PC-9 (cell line): Measurements from ENCODE around the gene RASGEF1C. TPM values are rescaled to one million over a fixed set of nuclear protein-coding genes. Genes with fewer than 3 reads are reported as not detected.

Experiments used
- BruUV-seq: library from RNA; stranded (reverse); fragments of 400-500 nt; replicated peaks from 2 replicates; lab custom pipeline; 2021; lab: Mats Ljungman, UMichigan
- CTCF ChIA-PET: fragments of 300-600 bp; sonication (Branson Sonifier 250); formaldehyde crosslinking; loops from one replicate; lab custom pipeline; 2022; ENCODE audit warnings: antibody characterized with exemption; lab: Charles Lee
- POLR2A ChIA-PET: fragments of 300-600 bp; sonication (Branson Sonifier 250); formaldehyde crosslinking; loops from one replicate; lab custom pipeline; 2022; ENCODE audit warnings: antibody characterized with exemption; ENCODE audit not compliant: unreplicated experiment; lab: Charles Lee
- DNase-seq, 2 experiments: peaks; one replicate each; pipeline versions ENCODE4 v3.0.0 to v3.0.0-alpha.2; 2015 to 2022; ENCODE audit warnings: mixed read lengths in 1 of 2
- H2AFZ ChIP-seq: fragments of 200-600 bp; sonication (generic); 2 replicates; pipeline ENCODE4 v1.8.1; 2017; ENCODE audit warnings: antibody characterized with exemption
- H3F3A ChIP-seq: fragments of 200-600 bp; sonication (generic); 2 replicates; pipeline ENCODE4 v1.8.1; 2017; ENCODE audit warnings: antibody characterized with exemption, mild to moderate bottlenecking, low read depth; ENCODE audit not compliant: insufficient read depth
- H3K27ac ChIP-seq: fragments of 200-600 bp; sonication (generic); 2 replicates; pipeline ENCODE4 v1.6.1; 2016; ENCODE audit warnings: mixed run types
- H3K27me3 ChIP-seq: fragments of 200-600 bp; sonication (generic); 2 replicates; pipeline ENCODE4 v1.6.1; 2016; ENCODE audit warnings: low read depth, mixed run types; ENCODE audit not compliant: insufficient read depth
- H3K36me3 ChIP-seq: fragments of 200-600 bp; sonication (generic); 2 replicates; pipeline ENCODE4 v1.6.1; 2016; ENCODE audit warnings: low read depth, mixed run types
- H3K4me1 ChIP-seq: fragments of 200-600 bp; sonication (generic); replicated peaks from 2 replicates; pipeline ENCODE4 v1.6.1; 2016; ENCODE audit warnings: mixed run types; ENCODE audit not compliant: insufficient read depth
- H3K4me2 ChIP-seq: fragments of 200-600 bp; sonication (generic); 2 replicates; pipeline ENCODE4 v1.6.1; 2017; ENCODE audit warnings: mixed run types
- H3K4me3 ChIP-seq: fragments of 200-600 bp; sonication (generic); 2 replicates; pipeline ENCODE4 v1.6.1; 2016; ENCODE audit warnings: mixed run types
- H3K79me2 ChIP-seq: fragments of 200-600 bp; sonication (generic); 2 replicates; pipeline ENCODE4 v1.6.1; 2017; ENCODE audit warnings: low read depth, mixed run types
- H3K9me2 ChIP-seq: fragments of 200-600 bp; sonication (generic); 2 replicates; pipeline ENCODE4 v1.8.1; 2017; ENCODE audit warnings: mild to moderate bottlenecking; ENCODE audit not compliant: insufficient read depth
- H3K9me3 ChIP-seq: fragments of 200-600 bp; sonication (generic); 2 replicates; pipeline ENCODE4 v1.8.1; 2016; ENCODE audit warnings: low read depth; ENCODE audit not compliant: insufficient read depth
- H4K20me1 ChIP-seq: fragments of 200-600 bp; sonication (generic); 2 replicates; pipeline ENCODE4 v1.8.1; 2017; ENCODE audit not compliant: insufficient read depth
- EZH2 ChIP-seq: fragments of 200-600 bp; sonication (generic); IDR thresholded peaks from 2 replicates; pipeline ENCODE4 v1.8.0; 2017; ENCODE audit warnings: antibody characterized with exemption, low read depth
- intact Hi-C: fragments of 100-400 bp; cut with micrococcal nuclease; formaldehyde crosslinking; loops from one replicate; pipeline ENCODE4 v1.10.0; 2022; ENCODE audit not compliant: unreplicated experiment
- total RNA-seq: library from RNA; stranded (reverse); gene quantifications from 2 replicates; pipeline ENCODE4 v1.2.3, GENCODE V29; 2021
- TF ChIP-seq, protein P1 (sequence below): fragments of 200-600 bp; sonication (generic); conservative IDR thresholded peaks from 2 replicates; pipeline ENCODE4 v1.6.1; 2017; ENCODE audit warnings: mixed run types, antibody characterized with exemption, mild to moderate bottlenecking, moderate library complexity

The RASGEF1C gene
- total RNA-seq, 1 experiment from 2014 or later, result not detected

DNA sequence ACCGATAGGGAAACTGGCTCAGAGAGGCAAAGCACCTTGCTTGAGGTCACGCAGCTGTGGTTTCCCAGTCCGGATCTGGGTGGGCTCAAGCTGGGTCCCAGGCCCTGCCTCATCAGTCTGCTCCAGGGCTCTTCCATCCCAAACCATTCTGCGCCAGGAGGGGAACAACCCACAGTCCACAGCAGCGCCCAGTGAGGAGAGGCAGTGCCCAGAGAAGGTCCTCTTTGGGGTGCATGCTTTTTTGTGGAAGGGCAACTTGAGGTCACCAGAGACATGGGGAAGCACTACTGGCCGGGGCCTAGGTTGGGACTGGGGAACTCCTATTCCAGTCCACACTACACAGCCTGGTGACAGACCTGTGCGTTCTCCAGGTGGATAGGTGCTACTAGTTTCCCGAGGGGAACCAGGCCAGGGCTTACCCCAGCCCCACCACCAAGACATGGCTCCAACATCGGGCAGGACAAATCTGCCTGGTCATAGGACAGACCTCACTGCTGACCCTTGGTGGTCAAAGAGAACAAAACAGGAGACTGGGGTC lies 75.0 kb downstream of the RASGEF1C start:
- no peak overlapping the region for H2AFZ ChIP-seq
- H3K36me3 ChIP-seq, result no peaks in the 10 kb centered on the region
- intact Hi-C loops, result no loop called here
- BruUV-seq, result no TSS peak
- H3K9me3 ChIP-seq, result no peaks in the 10 kb centered on the region
- no peaks in the 10 kb centered on the region; the same call in 1 of the 2 replicates for H3F3A ChIP-seq
- ChIA-PET CTCF (no interaction called here), POLR2A (no interaction called here)
- H3K27ac ChIP-seq, result no peak overlapping the region
- peaks cover 4% of the 10 kb centered on the region for H3K27me3 ChIP-seq
- no peak overlapping the region for H3K4me3 ChIP-seq
- no peak for TF ChIP-seq EZH2
- TF ChIP-seq, protein P1, sequence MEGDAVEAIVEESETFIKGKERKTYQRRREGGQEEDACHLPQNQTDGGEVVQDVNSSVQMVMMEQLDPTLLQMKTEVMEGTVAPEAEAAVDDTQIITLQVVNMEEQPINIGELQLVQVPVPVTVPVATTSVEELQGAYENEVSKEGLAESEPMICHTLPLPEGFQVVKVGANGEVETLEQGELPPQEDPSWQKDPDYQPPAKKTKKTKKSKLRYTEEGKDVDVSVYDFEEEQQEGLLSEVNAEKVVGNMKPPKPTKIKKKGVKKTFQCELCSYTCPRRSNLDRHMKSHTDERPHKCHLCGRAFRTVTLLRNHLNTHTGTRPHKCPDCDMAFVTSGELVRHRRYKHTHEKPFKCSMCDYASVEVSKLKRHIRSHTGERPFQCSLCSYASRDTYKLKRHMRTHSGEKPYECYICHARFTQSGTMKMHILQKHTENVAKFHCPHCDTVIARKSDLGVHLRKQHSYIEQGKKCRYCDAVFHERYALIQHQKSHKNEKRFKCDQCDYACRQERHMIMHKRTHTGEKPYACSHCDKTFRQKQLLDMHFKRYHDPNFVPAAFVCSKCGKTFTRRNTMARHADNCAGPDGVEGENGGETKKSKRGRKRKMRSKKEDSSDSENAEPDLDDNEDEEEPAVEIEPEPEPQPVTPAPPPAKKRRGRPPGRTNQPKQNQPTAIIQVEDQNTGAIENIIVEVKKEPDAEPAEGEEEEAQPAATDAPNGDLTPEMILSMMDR, result no peak
- no peaks in the 10 kb centered on the region for H4K20me1 ChIP-seq
- no peaks in the 10 kb centered on the region for H3K79me2 ChIP-seq
- H3K9me2 ChIP-seq, result no peaks in the 10 kb centered on the region
- no peak overlapping the region for H3K4me2 ChIP-seq
- no peak for DNase-seq
- H3K4me1 ChIP-seq, result peaks cover 14% of the 10 kb centered on the region

DNA sequence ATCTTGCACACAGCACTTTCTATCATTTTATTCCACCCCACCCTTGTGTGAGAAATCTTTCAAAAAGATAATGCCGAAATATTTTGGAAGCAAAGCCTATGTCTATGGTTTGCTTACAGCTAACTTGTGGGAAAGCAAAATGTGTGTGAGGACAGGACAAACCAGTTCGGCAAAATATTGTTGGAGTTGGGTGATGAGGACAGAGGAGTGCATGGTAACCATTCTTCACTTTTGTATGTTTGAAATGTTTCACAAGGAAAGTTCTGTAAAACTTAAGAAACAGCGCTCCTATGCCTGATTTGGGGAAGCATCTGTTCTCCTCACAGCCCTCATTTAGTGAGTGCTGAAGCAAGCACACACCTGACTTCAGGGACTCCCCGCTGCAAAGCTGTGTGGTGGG lies 75.5 kb downstream of the RASGEF1C start:
- Histone ChIP-seq H3K79me2 (no peaks in the 10 kb centered on the region), H3K27me3 (peaks cover 4% of the 10 kb centered on the region; the same call in 1 of the 2 replicates), H3F3A (no peaks in the 10 kb centered on the region; the same call in 1 of the 2 replicates), H3K4me2 (no peak overlapping the region), H3K9me3 (no peaks in the 10 kb centered on the region), H3K27ac (no peak overlapping the region), H3K4me1 (peaks cover 14% of the 10 kb centered on the region), H3K4me3 (no peak overlapping the region), H3K9me2 (no peaks in the 10 kb centered on the region), H2AFZ (no peak overlapping the region), H3K36me3 (no peaks in the 10 kb centered on the region), H4K20me1 (no peaks in the 10 kb centered on the region)
- ChIA-PET POLR2A (no interaction called here), CTCF (no interaction called here)
- no peak for DNase-seq
- intact Hi-C loops, result no loop called here
- BruUV-seq, result no TSS peak
- TF ChIP-seq EZH2, result no peak

DNA sequence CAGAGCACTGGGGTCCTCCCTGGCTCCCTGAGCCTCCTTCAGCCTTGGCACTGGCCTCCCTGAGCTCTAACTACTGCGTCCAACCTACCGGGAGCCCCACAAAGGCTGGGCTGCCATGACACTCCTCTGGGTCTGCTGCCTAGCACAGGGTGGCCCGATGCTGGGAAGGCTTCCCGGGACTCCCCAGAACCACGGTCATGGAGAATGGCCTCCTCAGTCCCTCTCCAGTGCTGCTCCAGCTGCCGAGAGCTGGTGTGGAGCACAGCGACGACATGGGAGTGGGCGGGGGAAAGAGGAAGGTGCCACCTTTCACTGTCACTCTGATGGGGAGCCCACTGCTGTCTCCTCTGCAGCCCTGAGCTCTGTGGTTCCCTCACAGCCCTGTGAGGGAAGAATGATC lies 76.0 kb downstream of the RASGEF1C start:
- no peaks in the 10 kb centered on the region; the same call in 1 of the 2 replicates for H3F3A ChIP-seq
- no peak overlapping the region for H3K27ac ChIP-seq
- no peaks in the 10 kb centered on the region for H4K20me1 ChIP-seq
- no peak for DNase-seq
- ChIA-PET POLR2A (no interaction called here), CTCF (no interaction called here)
- TF ChIP-seq EZH2, result no peak
- TF ChIP-seq, protein P1, result no peak
- no peaks in the 10 kb centered on the region for H3K9me3 ChIP-seq
- no peaks in the 10 kb centered on the region for H3K36me3 ChIP-seq
- peaks cover 7% of the 10 kb centered on the region for H3K27me3 ChIP-seq
- intact Hi-C loops, result no loop called here
- BruUV-seq, result no TSS peak
- peaks cover 14% of the 10 kb centered on the region for H3K4me1 ChIP-seq
- no peak overlapping the region for H3K4me2 ChIP-seq
- no peaks in the 10 kb centered on the region for H3K79me2 ChIP-seq
- no peak overlapping the region for H3K4me3 ChIP-seq
- no peak overlapping the region for H2AFZ ChIP-seq
- H3K9me2 ChIP-seq, result no peaks in the 10 kb centered on the region
